Prostate gland (tissue), 2 donors: ENCODE measurements around the gene GLIS2.

Experiments
- CTCF ChIP-seq, 4 experiments: fragments of 200-600 bp in 2 of 4; fragments of 450-650 bp in 2 of 4; sonication (generic) in 2 of 4; IDR thresholded peaks; 1 replicate in 3 of 4; 2 replicates in 1 of 4; pipeline ENCODE4 v1.5.1; 2016 to 2019; ENCODE audit warnings: antibody characterized with exemption in 4 of 4, mild to moderate bottlenecking in 2 of 4, moderate library complexity in 2 of 4
- POLR2A ChIP-seq: fragments of 450-650 bp; IDR thresholded peaks from one replicate; pipeline ENCODE4 v1.6.1; 2016; ENCODE audit warnings: antibody characterized with exemption, mild to moderate bottlenecking
- POLR2AphosphoS5 ChIP-seq: sonication (generic); formaldehyde crosslinking; IDR thresholded peaks from one replicate; pipeline ENCODE4 v1.6.1; 2017; ENCODE audit warnings: antibody characterized with exemption

- TF ChIP-seq CTCF (IDR thresholded peaks at IDR 0.05) (no peak), POLR2AphosphoS5 (peak; percentile 22), POLR2A (no peak)
Measured at GRCh38 chr16:4345836-4346781, 30.2 kb downstream of the GLIS2 start.
